ENCODE data around the gene ASGR2.

ASGR2 gene

GRCh38 chr17:7084088-7084487 lies 30.5 kb downstream of the ASGR2 start:
- TF ChIP-seq TCF4 (CRISPR knock-in tag; IDR thresholded peaks at IDR 0.05; ENCODE audit: borderline replicate concordance) (no peak), ZNF70 (CRISPR knock-in tag; IDR thresholded peaks at IDR 0.05) (no peak), RARB (CRISPR knock-in tag; IDR thresholded peaks at IDR 0.05) (no peak), BACH2 (CRISPR knock-in tag; IDR thresholded peaks at IDR 0.05; ENCODE audit: borderline replicate concordance) (no peak), GLIS3 (CRISPR knock-in tag; IDR thresholded peaks at IDR 0.05) (no peak), PPARA (CRISPR knock-in tag; IDR thresholded peaks at IDR 0.05; ENCODE audit: borderline replicate concordance) (no peak), ARNTL (CRISPR knock-in tag; IDR thresholded peaks at IDR 0.05; ENCODE audit: borderline replicate concordance, low read depth) (no peak), ISL1 (CRISPR knock-in tag; IDR thresholded peaks at IDR 0.05) (no peak), POU6F1 (CRISPR knock-in tag; IDR thresholded peaks at IDR 0.05; ENCODE audit: borderline replicate concordance, low read depth) (no peak), OSR1 (CRISPR knock-in tag; IDR thresholded peaks at IDR 0.05) (no peak), CREB5 (CRISPR knock-in tag; IDR thresholded peaks at IDR 0.05; ENCODE audit: low read depth) (no peak), ESRRG (CRISPR knock-in tag; IDR thresholded peaks at IDR 0.05) (no peak), CSDC2 (CRISPR knock-in tag; IDR thresholded peaks at IDR 0.05) (no peak), ZC3H10 (CRISPR knock-in tag; IDR thresholded peaks at IDR 0.05) (no peak), ZNF8 (CRISPR knock-in tag; IDR thresholded peaks at IDR 0.05) (no peak), ZNF565 (CRISPR knock-in tag; conservative IDR thresholded peaks at IDR 0.05; ENCODE audit: low read depth) (no peak), ZFP30 (CRISPR knock-in tag; IDR thresholded peaks at IDR 0.05) (no peak)
- ATAC-seq, result no peak

- TF ChIP-seq RARB (CRISPR knock-in tag; IDR thresholded peaks at IDR 0.05), result no peak
- no peak for TF ChIP-seq ZFP30 (CRISPR knock-in tag; IDR thresholded peaks at IDR 0.05)
- TF ChIP-seq TCF4 (CRISPR knock-in tag; IDR thresholded peaks at IDR 0.05; ENCODE audit: borderline replicate concordance), result no peak
- no peak for TF ChIP-seq CSDC2 (CRISPR knock-in tag; IDR thresholded peaks at IDR 0.05)
- no peak for TF ChIP-seq GLIS3 (CRISPR knock-in tag; IDR thresholded peaks at IDR 0.05)
- no peak for TF ChIP-seq PPARA (CRISPR knock-in tag; IDR thresholded peaks at IDR 0.05; ENCODE audit: borderline replicate concordance)
- TF ChIP-seq ARNTL (CRISPR knock-in tag; IDR thresholded peaks at IDR 0.05; ENCODE audit: borderline replicate concordance, low read depth), result no peak
- TF ChIP-seq OSR1 (CRISPR knock-in tag; IDR thresholded peaks at IDR 0.05), result no peak
- TF ChIP-seq TSHZ2 (CRISPR knock-in tag; IDR thresholded peaks at IDR 0.05), result no peak
- no peak for TF ChIP-seq ZNF70 (CRISPR knock-in tag; IDR thresholded peaks at IDR 0.05)
- no peak for TF ChIP-seq CSRNP3 (CRISPR knock-in tag; IDR thresholded peaks at IDR 0.05)
- no peak for TF ChIP-seq ESRRG (CRISPR knock-in tag; IDR thresholded peaks at IDR 0.05)
- no peak for TF ChIP-seq BACH2 (CRISPR knock-in tag; IDR thresholded peaks at IDR 0.05; ENCODE audit: borderline replicate concordance)
- no peak for TF ChIP-seq ZNF8 (CRISPR knock-in tag; IDR thresholded peaks at IDR 0.05)
- no peak for TF ChIP-seq TOX (CRISPR knock-in tag; IDR thresholded peaks at IDR 0.05; ENCODE audit: borderline replicate concordance)
- no peak for TF ChIP-seq CREB5 (CRISPR knock-in tag; IDR thresholded peaks at IDR 0.05; ENCODE audit: low read depth)
- ATAC-seq, result no peak
Measured at GRCh38 chr17:7083592-7083991, 31.0 kb downstream of the ASGR2 start.

GRCh38 chr17:7081341-7082062 lies 33.1 kb downstream of the ASGR2 start:
- no peak for TF ChIP-seq ARNTL (CRISPR knock-in tag; IDR thresholded peaks at IDR 0.05; ENCODE audit: borderline replicate concordance, low read depth)
- no peak for ATAC-seq
